GM12892 (cell line): ENCODE results near the gene C1GALT1C1.

Experiments
- POLR2A ChIP-seq: IDR thresholded peaks from 2 replicates; pipeline ENCODE4 v1.6.1; 2011; ENCODE audit warnings: low read depth, low read length, control low read depth
- POLR2AphosphoS5 ChIP-seq: IDR thresholded peaks from 2 replicates; pipeline ENCODE4 v1.6.1; 2011; ENCODE audit warnings: low read depth, low read length, control low read depth
- TAF1 ChIP-seq: IDR thresholded peaks from 2 replicates; pipeline ENCODE4 v1.6.1; 2011; ENCODE audit warnings: low read depth, mild to moderate bottlenecking, control low read depth, low read length, borderline replicate concordance

DNA sequence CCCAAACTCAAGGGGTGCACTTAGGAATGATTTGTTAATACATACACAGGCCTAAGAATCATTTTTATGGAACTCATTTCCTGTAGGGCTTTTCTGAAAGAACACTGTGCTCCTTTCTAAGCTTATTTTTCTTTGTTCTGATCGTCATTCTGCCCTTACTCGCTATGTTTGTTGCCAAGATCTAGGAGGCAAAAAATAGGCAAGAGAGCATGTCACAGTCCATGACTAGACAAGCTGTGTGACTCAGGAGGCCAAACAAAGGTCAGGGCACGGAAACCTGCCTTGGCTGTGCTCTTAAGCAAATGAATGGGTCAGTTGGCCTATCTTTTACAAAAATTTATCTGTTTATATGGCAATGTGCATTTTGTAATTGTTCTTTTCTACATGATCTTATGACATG, 42.5 kb upstream of the C1GALT1C1 start:
- TF ChIP-seq POLR2A: no peak
- TF ChIP-seq POLR2AphosphoS5: no peak
- TF ChIP-seq TAF1: no peak
